Measurements from ENCODE around the gene LSS.
"Not testable (repeated sequence)": the region's sequence is repeated elsewhere in the genome, so short reads cannot be mapped to it uniquely, and the experiment has no call there.

Gene LSS

GRCh38 chr21:46181953-46182547 is 46.5 kb downstream of the LSS start:
- no peak overlapping the region for H3K27ac ChIP-seq (ENCODE audit: low read length)
- H3K4me1 ChIP-seq (ENCODE audit: control insufficient read depth in 1 of 2, insufficient read depth in 2 of 2, low read length in 2 of 2) = peaks cover 0 to 3% of the 10 kb centered on the region in 2 donors
- no peak overlapping the region for H3K4me3 ChIP-seq (ENCODE audit: low read depth in 1 of 2, low read length in 2 of 2)
- H3K9me3 ChIP-seq (ENCODE audit: control insufficient read depth in 1 of 2, low read length in 2 of 2) = no peaks in the 10 kb centered on the region
- H3K27me3 ChIP-seq (ENCODE audit: low read depth, low read length) = no peaks in the 10 kb centered on the region
- H3K36me3 ChIP-seq (ENCODE audit: control insufficient read depth in 1 of 2, insufficient read depth in 2 of 2, low read length in 2 of 2) = no peaks in the 10 kb centered on the region

GRCh38 chr21:46181436-46181835 is 47.1 kb downstream of the LSS start:
- Histone ChIP-seq H3K9me3 (ENCODE audit: control insufficient read depth in 1 of 2, low read length in 2 of 2) (no peaks in the 10 kb centered on the region), H3K4me3 (ENCODE audit: low read depth in 1 of 2, low read length in 2 of 2) (no peak overlapping the region), H3K27me3 (ENCODE audit: low read depth, low read length) (no peaks in the 10 kb centered on the region), H3K4me1 (ENCODE audit: control insufficient read depth in 1 of 2, insufficient read depth in 2 of 2, low read length in 2 of 2) (peaks cover 0 to 3% of the 10 kb centered on the region in 2 donors), H3K36me3 (ENCODE audit: control insufficient read depth in 1 of 2, insufficient read depth in 2 of 2, low read length in 2 of 2) (no peaks in the 10 kb centered on the region), H3K27ac (ENCODE audit: low read length) (no peak overlapping the region)

- Histone ChIP-seq H3K4me3 (ENCODE audit: low read depth in 1 of 2, low read length in 2 of 2) (no peak overlapping the region), H3K27ac (ENCODE audit: low read length) (no peak overlapping the region), H3K9me3 (ENCODE audit: control insufficient read depth in 1 of 2, low read length in 2 of 2) (no peaks in the 10 kb centered on the region)
Measured at GRCh38 chr21:46180778-46181391, 47.7 kb downstream of the LSS start.

GRCh38 chr21:46180079-46180722 is 48.4 kb downstream of the LSS start:
- H3K4me1 ChIP-seq (ENCODE audit: control insufficient read depth in 1 of 2, insufficient read depth in 2 of 2, low read length in 2 of 2) = peaks cover 0 to 3% of the 10 kb centered on the region in 2 donors
- H3K27ac ChIP-seq (ENCODE audit: low read length) = no peak overlapping the region
- no peaks in the 10 kb centered on the region for H3K9me3 ChIP-seq (ENCODE audit: control insufficient read depth in 1 of 2, low read length in 2 of 2)
- no peaks in the 10 kb centered on the region for H3K27me3 ChIP-seq (ENCODE audit: low read depth, low read length)
- H3K4me3 ChIP-seq (ENCODE audit: low read depth in 1 of 2, low read length in 2 of 2) = no peak overlapping the region
- no peaks in the 10 kb centered on the region for H3K36me3 ChIP-seq (ENCODE audit: control insufficient read depth in 1 of 2, insufficient read depth in 2 of 2, low read length in 2 of 2)

More at GRCh38 chr21:46180778-46181391, 47.7 kb downstream of the LSS start:
- H3K36me3 ChIP-seq (ENCODE audit: control insufficient read depth in 1 of 2, insufficient read depth in 2 of 2, low read length in 2 of 2) = no peaks in the 10 kb centered on the region
- H3K27me3 ChIP-seq (ENCODE audit: low read depth, low read length) = no peaks in the 10 kb centered on the region
- H3K4me1 ChIP-seq (ENCODE audit: control insufficient read depth in 1 of 2, insufficient read depth in 2 of 2, low read length in 2 of 2) = peaks cover 0 to 3% of the 10 kb centered on the region in 2 donors

GRCh38 chr21:46179708-46180078 is 48.9 kb downstream of the LSS start:
- Histone ChIP-seq H3K27me3 (ENCODE audit: low read depth, low read length) (no peaks in the 10 kb centered on the region), H3K36me3 (ENCODE audit: control insufficient read depth in 1 of 2, insufficient read depth in 2 of 2, low read length in 2 of 2) (no peaks in the 10 kb centered on the region), H3K4me3 (ENCODE audit: low read depth in 1 of 2, low read length in 2 of 2) (no peak overlapping the region), H3K27ac (ENCODE audit: low read length) (no peak overlapping the region), H3K9me3 (ENCODE audit: control insufficient read depth in 1 of 2, low read length in 2 of 2) (peaks cover 0 to 1% of the 10 kb centered on the region in 2 donors), H3K4me1 (ENCODE audit: control insufficient read depth in 1 of 2, insufficient read depth in 2 of 2, low read length in 2 of 2) (peaks cover 0 to 1% of the 10 kb centered on the region in 2 donors)

- H3K27me3 ChIP-seq (ENCODE audit: low read depth, low read length) = no peaks in the 10 kb centered on the region
- H3K27ac ChIP-seq (ENCODE audit: low read length) = no peak overlapping the region
- no peaks in the 10 kb centered on the region for H3K36me3 ChIP-seq (ENCODE audit: control insufficient read depth in 1 of 2, insufficient read depth in 2 of 2, low read length in 2 of 2)
- H3K4me3 ChIP-seq (ENCODE audit: low read depth in 1 of 2, low read length in 2 of 2) = no peak overlapping the region
- H3K4me1 ChIP-seq (ENCODE audit: control insufficient read depth in 1 of 2, insufficient read depth in 2 of 2, low read length in 2 of 2) = no peaks in the 10 kb centered on the region
- peaks cover 0 to 6% of the 10 kb centered on the region in 2 donors for H3K9me3 ChIP-seq (ENCODE audit: control insufficient read depth in 1 of 2, low read length in 2 of 2)
Measured at GRCh38 chr21:46178961-46179360, 49.6 kb downstream of the LSS start.

- H3K4me3 ChIP-seq (ENCODE audit: low read depth in 1 of 2, low read length in 2 of 2); H3K27me3 ChIP-seq (ENCODE audit: low read depth, low read length); H3K27ac ChIP-seq (ENCODE audit: low read length); H3K4me1 ChIP-seq (ENCODE audit: control insufficient read depth in 1 of 2, insufficient read depth in 2 of 2, low read length in 2 of 2); H3K36me3 ChIP-seq (ENCODE audit: control insufficient read depth in 1 of 2, insufficient read depth in 2 of 2, low read length in 2 of 2); H3K9me3 ChIP-seq (ENCODE audit: control insufficient read depth in 1 of 2, low read length in 2 of 2): not testable (repeated sequence)
Measured at GRCh38 chr21:46176443-46177129, 52.0 kb downstream of the LSS start.

GRCh38 chr21:46173573-46173972 is 55.0 kb downstream of the LSS start:
- H3K27me3 ChIP-seq (ENCODE audit: low read depth, low read length) = no peaks in the 10 kb centered on the region
- H3K4me1 ChIP-seq (ENCODE audit: control insufficient read depth in 1 of 2, insufficient read depth in 2 of 2, low read length in 2 of 2) = no peaks in the 10 kb centered on the region
- H3K9me3 ChIP-seq (ENCODE audit: control insufficient read depth in 1 of 2, low read length in 2 of 2) = peaks cover 0 to 6% of the 10 kb centered on the region in 2 donors
- no peak overlapping the region for H3K4me3 ChIP-seq (ENCODE audit: low read depth in 1 of 2, low read length in 2 of 2)
- no peak overlapping the region for H3K27ac ChIP-seq (ENCODE audit: low read length)
- H3K36me3 ChIP-seq (ENCODE audit: control insufficient read depth in 1 of 2, insufficient read depth in 2 of 2, low read length in 2 of 2) = no peaks in the 10 kb centered on the region

- H3K27me3 ChIP-seq (ENCODE audit: low read depth, low read length) = no peaks in the 10 kb centered on the region
- H3K9me3 ChIP-seq (ENCODE audit: control insufficient read depth in 1 of 2, low read length in 2 of 2) = peaks cover 0 to 6% of the 10 kb centered on the region in 2 donors
- H3K4me1 ChIP-seq (ENCODE audit: control insufficient read depth in 1 of 2, insufficient read depth in 2 of 2, low read length in 2 of 2) = no peaks in the 10 kb centered on the region
- H3K4me3 ChIP-seq (ENCODE audit: low read depth in 1 of 2, low read length in 2 of 2) = no peak overlapping the region
- H3K36me3 ChIP-seq (ENCODE audit: control insufficient read depth in 1 of 2, insufficient read depth in 2 of 2, low read length in 2 of 2) = no peaks in the 10 kb centered on the region
- no peak overlapping the region for H3K27ac ChIP-seq (ENCODE audit: low read length)
Measured at GRCh38 chr21:46172863-46173528, 55.6 kb downstream of the LSS start.

GRCh38 chr21:46171996-46172862 is 56.3 kb downstream of the LSS start:
- Histone ChIP-seq H3K27me3 (ENCODE audit: low read depth, low read length) (no peaks in the 10 kb centered on the region), H3K4me3 (ENCODE audit: low read depth in 1 of 2, low read length in 2 of 2) (no peak overlapping the region), H3K36me3 (ENCODE audit: control insufficient read depth in 1 of 2, insufficient read depth in 2 of 2, low read length in 2 of 2) (no peaks in the 10 kb centered on the region), H3K9me3 (ENCODE audit: control insufficient read depth in 1 of 2, low read length in 2 of 2) (peaks cover 0 to 6% of the 10 kb centered on the region in 2 donors), H3K27ac (ENCODE audit: low read length) (no peak overlapping the region), H3K4me1 (ENCODE audit: control insufficient read depth in 1 of 2, insufficient read depth in 2 of 2, low read length in 2 of 2) (no peaks in the 10 kb centered on the region)
